ENCODE measurements around the gene RELL1.

DNA sequence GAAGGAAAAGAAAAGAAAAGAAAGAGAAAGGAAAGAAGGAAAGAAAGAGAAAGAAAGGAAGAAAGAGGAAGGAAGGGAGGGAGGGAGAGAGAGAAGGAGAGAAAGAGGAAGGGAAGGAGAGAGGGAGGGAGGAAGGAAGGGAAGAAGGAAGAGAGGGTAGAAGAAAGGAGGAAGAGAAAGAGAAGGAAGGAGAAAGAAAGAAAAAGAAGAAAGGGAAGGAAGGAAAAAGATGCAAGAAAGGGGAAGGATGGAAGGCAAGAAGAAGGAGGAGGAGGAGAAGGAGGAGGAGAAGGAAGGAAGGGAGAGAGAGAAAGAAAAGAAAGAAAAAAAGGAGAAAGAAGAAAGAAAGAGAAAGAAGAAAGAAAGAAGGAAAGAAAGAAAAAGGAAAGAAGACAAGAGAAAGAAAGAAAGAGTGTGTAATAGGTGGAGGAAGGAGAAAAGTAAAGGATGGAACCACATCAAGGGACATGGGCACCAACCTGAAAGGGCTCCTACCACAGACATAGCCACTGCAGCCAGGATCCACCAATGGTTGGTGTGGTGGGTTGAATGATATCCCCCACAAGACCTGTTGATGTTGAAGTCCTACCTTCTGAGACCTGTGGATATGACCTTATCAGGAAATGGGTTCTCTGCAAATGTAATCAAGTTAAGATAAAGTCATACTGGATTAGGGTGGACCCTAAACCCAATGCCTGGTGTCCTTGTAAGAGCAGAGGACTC is 80.2 kb downstream of the RELL1 start:
- TF ChIP-seq EZH2 (IDR thresholded peaks at IDR 0.05; ENCODE audit: borderline replicate concordance, insufficient read depth, low read length, poor library complexity, severe bottlenecking), result no peak
- TF ChIP-seq, protein P1, sequence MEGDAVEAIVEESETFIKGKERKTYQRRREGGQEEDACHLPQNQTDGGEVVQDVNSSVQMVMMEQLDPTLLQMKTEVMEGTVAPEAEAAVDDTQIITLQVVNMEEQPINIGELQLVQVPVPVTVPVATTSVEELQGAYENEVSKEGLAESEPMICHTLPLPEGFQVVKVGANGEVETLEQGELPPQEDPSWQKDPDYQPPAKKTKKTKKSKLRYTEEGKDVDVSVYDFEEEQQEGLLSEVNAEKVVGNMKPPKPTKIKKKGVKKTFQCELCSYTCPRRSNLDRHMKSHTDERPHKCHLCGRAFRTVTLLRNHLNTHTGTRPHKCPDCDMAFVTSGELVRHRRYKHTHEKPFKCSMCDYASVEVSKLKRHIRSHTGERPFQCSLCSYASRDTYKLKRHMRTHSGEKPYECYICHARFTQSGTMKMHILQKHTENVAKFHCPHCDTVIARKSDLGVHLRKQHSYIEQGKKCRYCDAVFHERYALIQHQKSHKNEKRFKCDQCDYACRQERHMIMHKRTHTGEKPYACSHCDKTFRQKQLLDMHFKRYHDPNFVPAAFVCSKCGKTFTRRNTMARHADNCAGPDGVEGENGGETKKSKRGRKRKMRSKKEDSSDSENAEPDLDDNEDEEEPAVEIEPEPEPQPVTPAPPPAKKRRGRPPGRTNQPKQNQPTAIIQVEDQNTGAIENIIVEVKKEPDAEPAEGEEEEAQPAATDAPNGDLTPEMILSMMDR (IDR thresholded peaks at IDR 0.05; ENCODE audit: poor library complexity, severe bottlenecking), result no peak
- TF ChIP-seq, protein P2, sequence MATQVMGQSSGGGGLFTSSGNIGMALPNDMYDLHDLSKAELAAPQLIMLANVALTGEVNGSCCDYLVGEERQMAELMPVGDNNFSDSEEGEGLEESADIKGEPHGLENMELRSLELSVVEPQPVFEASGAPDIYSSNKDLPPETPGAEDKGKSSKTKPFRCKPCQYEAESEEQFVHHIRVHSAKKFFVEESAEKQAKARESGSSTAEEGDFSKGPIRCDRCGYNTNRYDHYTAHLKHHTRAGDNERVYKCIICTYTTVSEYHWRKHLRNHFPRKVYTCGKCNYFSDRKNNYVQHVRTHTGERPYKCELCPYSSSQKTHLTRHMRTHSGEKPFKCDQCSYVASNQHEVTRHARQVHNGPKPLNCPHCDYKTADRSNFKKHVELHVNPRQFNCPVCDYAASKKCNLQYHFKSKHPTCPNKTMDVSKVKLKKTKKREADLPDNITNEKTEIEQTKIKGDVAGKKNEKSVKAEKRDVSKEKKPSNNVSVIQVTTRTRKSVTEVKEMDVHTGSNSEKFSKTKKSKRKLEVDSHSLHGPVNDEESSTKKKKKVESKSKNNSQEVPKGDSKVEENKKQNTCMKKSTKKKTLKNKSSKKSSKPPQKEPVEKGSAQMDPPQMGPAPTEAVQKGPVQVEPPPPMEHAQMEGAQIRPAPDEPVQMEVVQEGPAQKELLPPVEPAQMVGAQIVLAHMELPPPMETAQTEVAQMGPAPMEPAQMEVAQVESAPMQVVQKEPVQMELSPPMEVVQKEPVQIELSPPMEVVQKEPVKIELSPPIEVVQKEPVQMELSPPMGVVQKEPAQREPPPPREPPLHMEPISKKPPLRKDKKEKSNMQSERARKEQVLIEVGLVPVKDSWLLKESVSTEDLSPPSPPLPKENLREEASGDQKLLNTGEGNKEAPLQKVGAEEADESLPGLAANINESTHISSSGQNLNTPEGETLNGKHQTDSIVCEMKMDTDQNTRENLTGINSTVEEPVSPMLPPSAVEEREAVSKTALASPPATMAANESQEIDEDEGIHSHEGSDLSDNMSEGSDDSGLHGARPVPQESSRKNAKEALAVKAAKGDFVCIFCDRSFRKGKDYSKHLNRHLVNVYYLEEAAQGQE (IDR thresholded peaks at IDR 0.05; ENCODE audit: borderline replicate concordance), result no peak
- TF ChIP-seq POLR2AphosphoS5 (IDR thresholded peaks at IDR 0.05), result no peak
- TF ChIP-seq EP300 (conservative IDR thresholded peaks at IDR 0.05; ENCODE audit: poor library complexity, severe bottlenecking), result no peak
- TF ChIP-seq RAD21 (conservative IDR thresholded peaks at IDR 0.05), result no peak

Data from neural cell (in vitro differentiated cells).